HL-60 (cell line): ENCODE data around the gene HPCA.

ENCODE experiments used
- DNase-seq, 2 experiments: peaks; one replicate each; pipeline ENCODE4 v3.0.0-alpha.2; 2010 to 2020; ENCODE audit warnings: low read depth in 1 of 2, low spot score in 1 of 2
- H3K27ac ChIP-seq: fragments of 250-450 bp; sonication (Bioruptor Pico); replicated peaks from 2 replicates; pipeline ENCODE4 v1.5.1; 2020; ENCODE audit warnings: mild to moderate bottlenecking, moderate library complexity
- H3K27me3 ChIP-seq: fragments of 250-450 bp; sonication (Bioruptor Pico); 2 replicates; pipeline ENCODE4 v1.5.1; 2021; ENCODE audit warnings: mild to moderate bottlenecking, moderate library complexity; ENCODE audit not compliant: insufficient read depth, poor library complexity, severe bottlenecking
- H3K4me3 ChIP-seq: replicated peaks from 2 replicates; pipeline ENCODE4 v1.5.1; 2011; ENCODE audit warnings: mild to moderate bottlenecking, control low read depth, low read length; ENCODE audit not compliant: insufficient read depth
- GABPA ChIP-seq: IDR thresholded peaks from 2 replicates; pipeline ENCODE4 v1.6.1; 2012; ENCODE audit warnings: low read depth
- POLR2AphosphoS5 ChIP-seq: IDR thresholded peaks from 2 replicates; pipeline ENCODE4 v1.6.1; 2012; ENCODE audit warnings: low read depth
- SPI1 ChIP-seq: IDR thresholded peaks from 2 replicates; pipeline ENCODE4 v1.6.1; 2012; ENCODE audit warnings: low read depth, mild to moderate bottlenecking, borderline replicate concordance
- TF ChIP-seq, protein P1 (sequence below): IDR thresholded peaks from 2 replicates; pipeline ENCODE4 v1.6.1; 2012; ENCODE audit warnings: low read depth; ENCODE audit not compliant: insufficient replicate concordance
- TF ChIP-seq, protein P2 (sequence below): IDR thresholded peaks from one replicate; pipeline ENCODE4 v1.5.1; 2011; ENCODE audit warnings: low read length, control low read depth, inconsistent platforms; ENCODE audit not compliant: insufficient read depth

Gene HPCA

DNA sequence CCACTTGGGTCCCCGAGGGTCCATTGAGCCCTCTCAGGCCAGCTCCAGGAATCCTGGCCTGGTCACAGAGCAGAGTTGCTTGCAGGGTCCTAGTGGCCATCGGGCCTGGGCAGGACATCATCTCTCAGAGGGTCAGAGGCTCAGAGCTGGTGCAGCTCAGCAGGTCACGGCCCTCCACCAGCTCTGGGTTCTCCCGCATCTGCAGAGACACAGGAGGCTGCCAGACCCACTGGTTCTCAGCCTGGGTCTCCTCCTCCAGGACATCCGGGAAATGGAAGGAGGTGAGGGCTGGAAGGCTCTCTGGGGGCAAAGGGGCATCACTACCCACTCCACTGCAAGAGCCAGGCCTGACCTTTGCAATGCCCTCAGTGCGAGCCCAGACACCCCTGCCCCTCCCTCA is 8.4 kb downstream of the HPCA start:
- Histone ChIP-seq H3K27me3 (peaks cover 40% of the 10 kb centered on the region), H3K4me3 (no peak overlapping the region), H3K27ac (no peak overlapping the region)
- DNase-seq: no peak
- TF ChIP-seq GABPA: no peak
- no peak for TF ChIP-seq SPI1
- TF ChIP-seq, protein P1, sequence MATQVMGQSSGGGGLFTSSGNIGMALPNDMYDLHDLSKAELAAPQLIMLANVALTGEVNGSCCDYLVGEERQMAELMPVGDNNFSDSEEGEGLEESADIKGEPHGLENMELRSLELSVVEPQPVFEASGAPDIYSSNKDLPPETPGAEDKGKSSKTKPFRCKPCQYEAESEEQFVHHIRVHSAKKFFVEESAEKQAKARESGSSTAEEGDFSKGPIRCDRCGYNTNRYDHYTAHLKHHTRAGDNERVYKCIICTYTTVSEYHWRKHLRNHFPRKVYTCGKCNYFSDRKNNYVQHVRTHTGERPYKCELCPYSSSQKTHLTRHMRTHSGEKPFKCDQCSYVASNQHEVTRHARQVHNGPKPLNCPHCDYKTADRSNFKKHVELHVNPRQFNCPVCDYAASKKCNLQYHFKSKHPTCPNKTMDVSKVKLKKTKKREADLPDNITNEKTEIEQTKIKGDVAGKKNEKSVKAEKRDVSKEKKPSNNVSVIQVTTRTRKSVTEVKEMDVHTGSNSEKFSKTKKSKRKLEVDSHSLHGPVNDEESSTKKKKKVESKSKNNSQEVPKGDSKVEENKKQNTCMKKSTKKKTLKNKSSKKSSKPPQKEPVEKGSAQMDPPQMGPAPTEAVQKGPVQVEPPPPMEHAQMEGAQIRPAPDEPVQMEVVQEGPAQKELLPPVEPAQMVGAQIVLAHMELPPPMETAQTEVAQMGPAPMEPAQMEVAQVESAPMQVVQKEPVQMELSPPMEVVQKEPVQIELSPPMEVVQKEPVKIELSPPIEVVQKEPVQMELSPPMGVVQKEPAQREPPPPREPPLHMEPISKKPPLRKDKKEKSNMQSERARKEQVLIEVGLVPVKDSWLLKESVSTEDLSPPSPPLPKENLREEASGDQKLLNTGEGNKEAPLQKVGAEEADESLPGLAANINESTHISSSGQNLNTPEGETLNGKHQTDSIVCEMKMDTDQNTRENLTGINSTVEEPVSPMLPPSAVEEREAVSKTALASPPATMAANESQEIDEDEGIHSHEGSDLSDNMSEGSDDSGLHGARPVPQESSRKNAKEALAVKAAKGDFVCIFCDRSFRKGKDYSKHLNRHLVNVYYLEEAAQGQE: no peak
- TF ChIP-seq, protein P2, sequence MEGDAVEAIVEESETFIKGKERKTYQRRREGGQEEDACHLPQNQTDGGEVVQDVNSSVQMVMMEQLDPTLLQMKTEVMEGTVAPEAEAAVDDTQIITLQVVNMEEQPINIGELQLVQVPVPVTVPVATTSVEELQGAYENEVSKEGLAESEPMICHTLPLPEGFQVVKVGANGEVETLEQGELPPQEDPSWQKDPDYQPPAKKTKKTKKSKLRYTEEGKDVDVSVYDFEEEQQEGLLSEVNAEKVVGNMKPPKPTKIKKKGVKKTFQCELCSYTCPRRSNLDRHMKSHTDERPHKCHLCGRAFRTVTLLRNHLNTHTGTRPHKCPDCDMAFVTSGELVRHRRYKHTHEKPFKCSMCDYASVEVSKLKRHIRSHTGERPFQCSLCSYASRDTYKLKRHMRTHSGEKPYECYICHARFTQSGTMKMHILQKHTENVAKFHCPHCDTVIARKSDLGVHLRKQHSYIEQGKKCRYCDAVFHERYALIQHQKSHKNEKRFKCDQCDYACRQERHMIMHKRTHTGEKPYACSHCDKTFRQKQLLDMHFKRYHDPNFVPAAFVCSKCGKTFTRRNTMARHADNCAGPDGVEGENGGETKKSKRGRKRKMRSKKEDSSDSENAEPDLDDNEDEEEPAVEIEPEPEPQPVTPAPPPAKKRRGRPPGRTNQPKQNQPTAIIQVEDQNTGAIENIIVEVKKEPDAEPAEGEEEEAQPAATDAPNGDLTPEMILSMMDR: no peak
- no peak for TF ChIP-seq POLR2AphosphoS5

DNA sequence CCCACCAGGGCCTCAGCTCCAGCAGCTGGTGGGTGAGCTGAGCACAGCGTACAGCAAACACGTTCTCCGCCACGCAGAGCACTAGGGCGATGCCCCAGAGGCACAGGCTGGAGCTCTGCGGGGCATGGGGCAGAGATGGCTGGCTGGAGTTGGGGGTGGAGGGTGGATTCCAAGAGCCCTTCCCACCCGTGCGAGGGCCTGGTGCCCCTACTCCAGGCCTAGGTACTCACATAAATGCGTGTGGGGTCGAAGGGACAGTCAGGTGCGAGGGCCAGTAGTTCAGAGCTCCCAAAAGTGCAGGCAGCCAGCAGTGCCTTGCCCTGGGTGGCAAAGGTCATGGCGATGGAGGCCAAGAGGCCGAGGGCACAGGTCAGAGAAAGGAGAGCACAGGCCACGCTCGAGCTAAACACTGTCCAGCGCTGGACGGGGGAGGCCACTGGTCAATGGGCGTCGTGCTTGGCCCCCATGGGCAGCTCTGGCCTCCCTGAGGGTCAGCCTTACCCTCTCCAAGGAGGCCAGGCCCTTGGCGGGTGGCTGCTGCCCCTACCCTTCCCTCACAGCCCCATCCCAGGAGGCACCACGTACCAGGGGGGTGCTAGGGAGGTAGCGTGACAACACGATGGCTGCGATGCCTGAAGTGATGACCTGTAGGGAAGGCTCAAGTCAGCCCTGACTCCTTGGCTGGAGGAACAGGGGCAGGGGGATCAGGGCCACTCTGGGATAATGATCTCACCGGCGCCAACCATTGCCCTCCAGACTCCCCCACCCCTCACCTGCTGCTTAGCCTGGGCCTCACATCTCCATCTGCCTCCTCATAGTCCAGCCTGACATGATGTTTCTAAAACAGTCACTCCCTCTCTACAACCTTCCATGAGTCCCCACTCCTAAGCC is 9.3 kb downstream of the HPCA start:
- H3K27ac ChIP-seq: no peak overlapping the region
- TF ChIP-seq POLR2AphosphoS5 (no peak), SPI1 (no peak), GABPA (no peak)
- TF ChIP-seq, protein P2: no peak
- TF ChIP-seq, protein P1: no peak
- DNase-seq: no peak
- H3K4me3 ChIP-seq: no peak overlapping the region
- peaks cover 49% of the 10 kb centered on the region for H3K27me3 ChIP-seq

DNA sequence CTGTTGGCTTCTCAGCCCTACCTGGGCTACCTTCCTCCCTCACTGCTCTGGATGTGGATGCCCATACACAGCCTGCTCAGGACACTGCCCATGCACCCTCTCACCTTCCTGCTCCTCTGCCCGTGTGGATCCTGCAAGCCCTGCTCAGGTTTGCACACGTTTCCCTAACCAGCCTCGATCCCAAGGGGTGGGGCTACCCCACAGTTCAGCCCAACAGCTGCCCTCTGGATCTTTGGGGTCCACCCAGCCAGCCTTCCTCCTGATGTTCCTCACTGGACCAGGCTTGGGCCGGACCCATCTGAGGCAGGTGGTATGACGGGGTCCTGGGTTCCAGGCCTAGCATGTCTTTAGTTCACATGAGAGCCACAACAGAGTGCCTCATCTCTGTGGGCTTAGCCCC is 10.2 kb downstream of the HPCA start:
- Histone ChIP-seq H3K27me3 (peaks cover 51% of the 10 kb centered on the region), H3K4me3 (no peak overlapping the region), H3K27ac (no peak overlapping the region)
- TF ChIP-seq, protein P2: no peak
- TF ChIP-seq GABPA (no peak), SPI1 (no peak), POLR2AphosphoS5 (no peak)
- TF ChIP-seq, protein P1: no peak
- DNase-seq: no peak
